ENCODE measurements around the gene NHLH1. TPM values are rescaled to one million over a fixed set of nuclear protein-coding genes. Genes with fewer than 3 reads are reported as not detected.

NHLH1 gene
- total RNA-seq, 2 experiments from 2014 or later: 0.08 TPM; not detected in 1

GRCh38 chr1:160332516-160332915 is 34.4 kb upstream of the NHLH1 start:
- Histone ChIP-seq H3K4me3 (ENCODE audit: low read length) (no peak overlapping the region), H3K9me3 (ENCODE audit: control insufficient read depth in 1 of 2, insufficient read depth in 1 of 2, low read length in 2 of 2) (no peaks in the 10 kb centered on the region), H3K36me3 (ENCODE audit: insufficient read depth, low read length) (peaks cover 90% of the 10 kb centered on the region), H3K4me1 (ENCODE audit: insufficient read depth, low read length) (no peaks in the 10 kb centered on the region), H3K27me3 (ENCODE audit: control insufficient read depth in 1 of 2, insufficient read depth in 2 of 2, low read length in 2 of 2) (no peaks in the 10 kb centered on the region), H3K27ac (ENCODE audit: low read depth in 1 of 2, low read length in 2 of 2) (no peak overlapping the region)
- ChIA-PET POLR2A (no interaction called here), CTCF (interaction anchor here (2.3 kb wide), 1 partner anchor 41 kb away, joined by 9 read pairs; no protein-coding TSS in a partner anchor)
- ATAC-seq (ENCODE audit: poor library complexity): no peak
- Mint-ChIP-seq H3K4me1 (ENCODE audit: low read depth) (peaks cover 4% of the 10 kb centered on the region), H3K9me3 (no peaks in the 10 kb centered on the region), H3K27me3 (no peaks in the 10 kb centered on the region), H3K27ac (no peak overlapping the region), H3K4me3 (no peak overlapping the region), H3K36me3 (ENCODE audit: low read depth) (peaks cover 88% of the 10 kb centered on the region)
- TF ChIP-seq CTCF (IDR thresholded peaks at IDR 0.05): no peak
- DNase-seq: no peak
- intact Hi-C loops (cut with DNase I, micrococcal nuclease): no loop called here

- H3K27ac Mint-ChIP-seq: no peak overlapping the region
- ChIA-PET POLR2A (no interaction called here), CTCF (no interaction called here)
- H3K36me3 ChIP-seq (ENCODE audit: insufficient read depth, low read length): peaks cover 61% of the 10 kb centered on the region
- H3K4me1 ChIP-seq (ENCODE audit: insufficient read depth, low read length): peaks cover 8% of the 10 kb centered on the region
- DNase-seq (peak in 2 of 14 experiments; percentile 11 to 19), ATAC-seq (ENCODE audit: poor library complexity) (no peak)
- TF ChIP-seq CTCF (IDR thresholded peaks at IDR 0.05): no peak
- H3K4me1 Mint-ChIP-seq (ENCODE audit: low read depth): peaks cover 57% of the 10 kb centered on the region
- no peaks in the 10 kb centered on the region for H3K27me3 ChIP-seq (ENCODE audit: control insufficient read depth in 1 of 2, insufficient read depth in 2 of 2, low read length in 2 of 2)
- no peaks in the 10 kb centered on the region for H3K27me3 Mint-ChIP-seq
- no peaks in the 10 kb centered on the region for H3K9me3 ChIP-seq (ENCODE audit: control insufficient read depth in 1 of 2, insufficient read depth in 1 of 2, low read length in 2 of 2)
- H3K27ac ChIP-seq (ENCODE audit: low read depth in 1 of 2, low read length in 2 of 2): no peak overlapping the region
- H3K4me3 Mint-ChIP-seq: no peak overlapping the region
- H3K4me3 ChIP-seq (ENCODE audit: low read length): no peak overlapping the region
- peaks cover 86% of the 10 kb centered on the region for H3K36me3 Mint-ChIP-seq (ENCODE audit: low read depth)
- intact Hi-C loops (cut with DNase I, micrococcal nuclease): no loop called here
- no peaks in the 10 kb centered on the region for H3K9me3 Mint-ChIP-seq
Observed at GRCh38 chr1:160338580-160338979, 28.3 kb upstream of the NHLH1 start.

GRCh38 chr1:160340146-160340545 is 26.7 kb upstream of the NHLH1 start:
- POLR2A ChIA-PET: no interaction called here
- Histone ChIP-seq H3K27ac (ENCODE audit: low read depth in 1 of 2, low read length in 2 of 2) (no peak overlapping the region), H3K9me3 (ENCODE audit: control insufficient read depth in 1 of 2, insufficient read depth in 1 of 2, low read length in 2 of 2) (no peaks in the 10 kb centered on the region), H3K4me1 (ENCODE audit: insufficient read depth, low read length) (peaks cover 18% of the 10 kb centered on the region), H3K27me3 (ENCODE audit: control insufficient read depth in 1 of 2, insufficient read depth in 2 of 2, low read length in 2 of 2) (no peaks in the 10 kb centered on the region), H3K36me3 (ENCODE audit: insufficient read depth, low read length) (peaks cover 50% of the 10 kb centered on the region), H3K4me3 (ENCODE audit: low read length) (no peak overlapping the region)
- Mint-ChIP-seq H3K27me3 (no peaks in the 10 kb centered on the region), H3K27ac (peak overlapping the region; percentile 97), H3K4me3 (peak overlapping the region; percentile 75), H3K9me3 (no peaks in the 10 kb centered on the region), H3K36me3 (ENCODE audit: low read depth) (peaks cover 87% of the 10 kb centered on the region), H3K4me1 (ENCODE audit: low read depth) (peaks cover 69% of the 10 kb centered on the region)
- intact Hi-C loops (cut with DNase I, micrococcal nuclease): loop anchor here (5.0 to 10.0 kb wide), 4 partner anchors 78 to 815 kb away; partner anchors contain the start of genes DCAF8 (in 1 of the 2), IGSF8 (in 1 of the 2), UFC1 (in 1 of the 2) and USP21 (in 1 of the 2)
- TF ChIP-seq CTCF (IDR thresholded peaks at IDR 0.05): no peak
- CTCF ChIA-PET: interaction anchor here (0.9 kb wide), 1 partner anchor 49 kb away, joined by 3 read pairs; no protein-coding TSS in a partner anchor
- ATAC-seq (ENCODE audit: poor library complexity) (no peak), DNase-seq (no peak)

All from CD4-positive, alpha-beta T cell (primary cell).